ENCODE measurements around the gene VWA3A.

DNA sequence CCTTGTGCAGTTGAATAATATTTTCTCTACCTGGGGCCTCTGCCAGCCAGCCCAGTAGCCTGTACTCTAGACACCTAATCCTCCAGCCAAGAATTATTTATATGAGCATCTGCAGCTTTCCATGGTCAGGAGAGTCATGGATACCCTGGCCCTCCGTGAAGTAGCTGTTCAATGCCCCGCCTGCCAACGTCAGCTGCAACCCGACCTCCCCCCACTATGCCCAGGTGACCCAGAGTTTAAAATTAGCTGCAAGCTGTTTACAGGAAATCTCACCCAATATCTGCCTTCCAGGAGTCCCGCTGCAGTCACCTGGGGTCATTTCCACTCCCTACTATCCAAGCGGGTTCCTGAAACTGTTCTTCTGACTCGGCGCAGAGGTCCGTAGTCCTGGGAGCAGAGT, 82.3 kb downstream of the VWA3A start:
- TF ChIP-seq, protein P1, sequence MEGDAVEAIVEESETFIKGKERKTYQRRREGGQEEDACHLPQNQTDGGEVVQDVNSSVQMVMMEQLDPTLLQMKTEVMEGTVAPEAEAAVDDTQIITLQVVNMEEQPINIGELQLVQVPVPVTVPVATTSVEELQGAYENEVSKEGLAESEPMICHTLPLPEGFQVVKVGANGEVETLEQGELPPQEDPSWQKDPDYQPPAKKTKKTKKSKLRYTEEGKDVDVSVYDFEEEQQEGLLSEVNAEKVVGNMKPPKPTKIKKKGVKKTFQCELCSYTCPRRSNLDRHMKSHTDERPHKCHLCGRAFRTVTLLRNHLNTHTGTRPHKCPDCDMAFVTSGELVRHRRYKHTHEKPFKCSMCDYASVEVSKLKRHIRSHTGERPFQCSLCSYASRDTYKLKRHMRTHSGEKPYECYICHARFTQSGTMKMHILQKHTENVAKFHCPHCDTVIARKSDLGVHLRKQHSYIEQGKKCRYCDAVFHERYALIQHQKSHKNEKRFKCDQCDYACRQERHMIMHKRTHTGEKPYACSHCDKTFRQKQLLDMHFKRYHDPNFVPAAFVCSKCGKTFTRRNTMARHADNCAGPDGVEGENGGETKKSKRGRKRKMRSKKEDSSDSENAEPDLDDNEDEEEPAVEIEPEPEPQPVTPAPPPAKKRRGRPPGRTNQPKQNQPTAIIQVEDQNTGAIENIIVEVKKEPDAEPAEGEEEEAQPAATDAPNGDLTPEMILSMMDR (IDR thresholded peaks at IDR 0.05): no peak
- TF ChIP-seq, protein P2, sequence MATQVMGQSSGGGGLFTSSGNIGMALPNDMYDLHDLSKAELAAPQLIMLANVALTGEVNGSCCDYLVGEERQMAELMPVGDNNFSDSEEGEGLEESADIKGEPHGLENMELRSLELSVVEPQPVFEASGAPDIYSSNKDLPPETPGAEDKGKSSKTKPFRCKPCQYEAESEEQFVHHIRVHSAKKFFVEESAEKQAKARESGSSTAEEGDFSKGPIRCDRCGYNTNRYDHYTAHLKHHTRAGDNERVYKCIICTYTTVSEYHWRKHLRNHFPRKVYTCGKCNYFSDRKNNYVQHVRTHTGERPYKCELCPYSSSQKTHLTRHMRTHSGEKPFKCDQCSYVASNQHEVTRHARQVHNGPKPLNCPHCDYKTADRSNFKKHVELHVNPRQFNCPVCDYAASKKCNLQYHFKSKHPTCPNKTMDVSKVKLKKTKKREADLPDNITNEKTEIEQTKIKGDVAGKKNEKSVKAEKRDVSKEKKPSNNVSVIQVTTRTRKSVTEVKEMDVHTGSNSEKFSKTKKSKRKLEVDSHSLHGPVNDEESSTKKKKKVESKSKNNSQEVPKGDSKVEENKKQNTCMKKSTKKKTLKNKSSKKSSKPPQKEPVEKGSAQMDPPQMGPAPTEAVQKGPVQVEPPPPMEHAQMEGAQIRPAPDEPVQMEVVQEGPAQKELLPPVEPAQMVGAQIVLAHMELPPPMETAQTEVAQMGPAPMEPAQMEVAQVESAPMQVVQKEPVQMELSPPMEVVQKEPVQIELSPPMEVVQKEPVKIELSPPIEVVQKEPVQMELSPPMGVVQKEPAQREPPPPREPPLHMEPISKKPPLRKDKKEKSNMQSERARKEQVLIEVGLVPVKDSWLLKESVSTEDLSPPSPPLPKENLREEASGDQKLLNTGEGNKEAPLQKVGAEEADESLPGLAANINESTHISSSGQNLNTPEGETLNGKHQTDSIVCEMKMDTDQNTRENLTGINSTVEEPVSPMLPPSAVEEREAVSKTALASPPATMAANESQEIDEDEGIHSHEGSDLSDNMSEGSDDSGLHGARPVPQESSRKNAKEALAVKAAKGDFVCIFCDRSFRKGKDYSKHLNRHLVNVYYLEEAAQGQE (IDR thresholded peaks at IDR 0.05; ENCODE audit: insufficient read depth in 1 of 2, low read depth in 2 of 2, low read length in 1 of 2): no peak
- TF ChIP-seq POLR2AphosphoS5 (IDR thresholded peaks at IDR 0.05; ENCODE audit: low read depth, low read length): no peak
- TF ChIP-seq SIN3A (IDR thresholded peaks at IDR 0.05; ENCODE audit: borderline replicate concordance, insufficient read depth, low read depth, low read length): no peak
- no peak for TF ChIP-seq TCF7L2 (IDR thresholded peaks at IDR 0.05; ENCODE audit: low read depth, low read length)

Data from Panc1 (cell line).